ENCODE measurements around the gene CRACR2A. TPM values are rescaled to one million over a fixed set of nuclear protein-coding genes. Genes with fewer than 3 reads are reported as not detected.

The CRACR2A gene
- total and polyA plus RNA-seq, 2 of the 13 experiments (the other 11 are each of a cell fraction or from before 2014, with no cell fraction given), result 0.09 to 0.20 TPM

DNA sequence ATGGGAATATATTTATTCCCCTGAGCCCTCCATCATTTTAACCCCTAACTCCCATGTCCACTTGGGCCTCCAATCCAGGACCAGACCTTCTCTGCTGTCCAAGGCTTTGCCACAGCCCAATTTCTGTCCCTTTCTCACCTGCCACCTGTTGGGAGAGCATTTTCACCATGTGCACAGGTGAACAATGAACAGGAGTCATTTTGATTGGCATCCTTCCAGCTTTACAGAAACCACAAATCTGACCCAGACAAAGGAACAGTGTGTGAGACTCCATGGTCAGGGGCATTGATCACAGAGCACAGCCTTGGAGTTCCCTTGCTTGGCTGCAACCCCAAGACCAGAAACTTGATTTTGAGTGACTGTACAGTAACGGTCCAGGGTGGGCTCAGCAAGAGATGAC is 91.9 kb downstream of the CRACR2A start (continued):
- no peak for TF ChIP-seq MAFF (IDR thresholded peaks at IDR 0.05; ENCODE audit: low read depth, low read length)

DNA sequence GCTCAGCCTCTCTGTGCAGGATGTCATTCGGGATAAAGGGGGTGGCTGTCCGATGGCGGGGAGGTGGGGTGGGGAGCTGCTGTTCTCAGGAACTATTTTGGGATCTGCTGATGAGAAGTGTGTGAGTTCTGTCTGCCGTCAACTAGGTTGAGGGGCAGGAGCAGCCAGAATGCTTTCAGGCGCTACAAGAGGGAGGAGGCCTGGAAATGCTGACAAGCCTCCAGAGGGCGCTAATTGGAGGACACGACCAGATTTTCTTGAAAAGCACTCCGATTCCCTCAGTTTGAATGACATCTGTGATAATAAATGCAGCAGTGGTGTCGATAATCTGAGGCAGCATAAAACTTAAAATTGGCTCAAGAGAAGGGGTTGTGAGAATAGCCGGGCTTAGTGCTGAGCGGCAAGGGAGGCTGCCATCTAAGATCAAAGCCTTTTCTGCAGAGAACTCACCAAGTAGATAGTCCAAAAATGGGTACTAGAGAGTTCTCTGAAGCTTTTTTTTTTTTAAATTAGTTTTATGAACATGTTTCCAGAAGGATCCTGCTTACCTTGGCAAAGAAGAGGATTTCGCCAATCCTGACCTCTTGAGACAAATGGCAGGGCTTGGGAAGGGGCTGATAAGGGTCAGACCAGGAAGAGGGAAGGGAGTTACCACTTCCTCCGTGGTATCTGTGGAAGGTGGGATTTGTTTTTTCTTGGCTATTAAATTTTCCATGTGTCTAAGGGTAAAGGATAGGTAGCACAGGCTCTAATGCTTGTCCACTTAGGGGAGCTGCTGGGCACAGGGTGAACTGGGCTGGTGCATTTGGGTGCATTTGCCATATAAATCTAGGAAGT is 94.4 kb downstream of the CRACR2A start:
- Histone ChIP-seq H3K36me3 (replicated peaks in 1 of 2; ENCODE audit: control insufficient read depth in 1 of 2, insufficient read depth in 2 of 2, low read length in 2 of 2) (no peaks in the 10 kb centered on the region), H3K4me2 (ENCODE audit: low read depth, low read length) (no peak overlapping the region), H3K9ac (ENCODE audit: insufficient read depth, low read depth, low read length) (no peak overlapping the region), H3K9me3 (ENCODE audit: low read length) (no peaks in the 10 kb centered on the region), H3K27me3 (ENCODE audit: control insufficient read depth in 1 of 2, insufficient read depth in 2 of 2, low read length in 2 of 2) (peaks cover 0 to 1% of the 10 kb centered on the region in 2 experiments; a peak in 1 of 5 replicates), H3K79me2 (ENCODE audit: insufficient read depth, low read length) (no peaks in the 10 kb centered on the region), H3K4me3 (replicated peaks in 1 of 3; ENCODE audit: insufficient read depth in 1 of 3, low read depth in 2 of 3, low read length in 3 of 3) (no peak overlapping the region), H3K4me1 (ENCODE audit: insufficient read depth, low read length) (no peaks in the 10 kb centered on the region), H4K20me1 (ENCODE audit: insufficient read depth, low read length) (no peaks in the 10 kb centered on the region), H2AFZ (ENCODE audit: low read length) (no peak overlapping the region), H3K27ac (ENCODE audit: extremely low read length, insufficient read depth, low read length) (no peak overlapping the region)
- ATAC-seq, result peak; percentile 64
- ChIA-PET POLR2A (no interaction called here), CTCF (ENCODE audit: low intra/inter-chr PET ratio, low total read pairs) (no interaction called here)
- no TSS peak for BruUV-seq (replicated peaks)
- FAIRE-seq, result no peak
- WGBS (ENCODE audit: low lambda C conversion rate), result 10% methylated on average over 13 of the region's 13 CpGs
- intact Hi-C loops (cut with micrococcal nuclease; ENCODE audit: unreplicated experiment) (no loop called here), in situ Hi-C loops (cut with HindIII; ENCODE audit: extremely low pct_ligation_motif_present, low pct_unique_long_range_greater_than_20kb) (loop anchor here (5.0 to 10.0 kb wide), 2 partner anchors 119 to 146 kb away; no protein-coding TSS in a partner anchor)
- DNase-seq (ENCODE audit: low spot score), result peak; percentile 36
- TF ChIP-seq RORA (CRISPR knock-in tag; IDR thresholded peaks at IDR 0.05), result no peak
- peak; percentile 65 for TF ChIP-seq SMC3 (IDR thresholded peaks at IDR 0.05; ENCODE audit: low read length)
- no peak for TF ChIP-seq ZNF792 (CRISPR knock-in tag; IDR thresholded peaks at IDR 0.05)
- peak; percentile 46 for TF ChIP-seq STAG1 (CRISPR knock-in tag; IDR thresholded peaks at IDR 0.05)
- no peak for TF ChIP-seq ZC3H13 (CRISPR knock-in tag; IDR thresholded peaks at IDR 0.05)
- no peak for TF ChIP-seq ZNF766 (CRISPR knock-in tag; IDR thresholded peaks at IDR 0.05; ENCODE audit: borderline replicate concordance)
- TF ChIP-seq XRCC5 (optimal IDR thresholded peaks at IDR 0.05; ENCODE audit: low read length), result peak; percentile 34
- no peak for TF ChIP-seq ZNF644 (CRISPR knock-in tag; IDR thresholded peaks at IDR 0.05; ENCODE audit: low read depth)
- TF ChIP-seq MEIS1 (CRISPR knock-in tag; IDR thresholded peaks at IDR 0.05; ENCODE audit: borderline replicate concordance), result no peak
- TF ChIP-seq ARNTL (CRISPR knock-in tag; IDR thresholded peaks at IDR 0.05), result no peak
- no peak for TF ChIP-seq ATF6 (CRISPR knock-in tag; conservative IDR thresholded peaks at IDR 0.05)
- no peak for TF ChIP-seq EEA1 (CRISPR knock-in tag; IDR thresholded peaks at IDR 0.05; ENCODE audit: borderline replicate concordance)
- TF ChIP-seq, protein P1, sequence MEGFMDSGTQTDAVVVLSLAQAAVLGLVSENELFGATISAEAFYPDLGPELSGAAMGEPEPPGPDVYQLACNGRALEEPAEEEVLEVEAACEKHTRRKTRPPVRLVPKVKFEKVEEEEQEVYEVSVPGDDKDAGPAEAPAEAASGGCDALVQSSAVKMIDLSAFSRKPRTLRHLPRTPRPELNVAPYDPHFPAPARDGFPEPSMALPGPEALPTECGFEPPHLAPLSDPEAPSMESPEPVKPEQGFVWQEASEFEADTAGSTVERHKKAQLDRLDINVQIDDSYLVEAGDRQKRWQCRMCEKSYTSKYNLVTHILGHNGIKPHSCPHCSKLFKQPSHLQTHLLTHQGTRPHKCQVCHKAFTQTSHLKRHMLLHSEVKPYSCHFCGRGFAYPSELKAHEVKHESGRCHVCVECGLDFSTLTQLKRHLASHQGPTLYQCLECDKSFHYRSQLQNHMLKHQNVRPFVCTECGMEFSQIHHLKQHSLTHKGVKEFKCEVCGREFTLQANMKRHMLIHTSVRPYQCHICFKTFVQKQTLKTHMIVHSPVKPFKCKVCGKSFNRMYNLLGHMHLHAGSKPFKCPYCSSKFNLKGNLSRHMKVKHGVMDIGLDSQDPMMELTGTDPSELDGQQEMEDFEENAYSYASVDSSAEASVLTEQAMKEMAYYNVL (CRISPR knock-in tag; IDR thresholded peaks at IDR 0.05; ENCODE audit: borderline replicate concordance), result no peak
- TF ChIP-seq ZNF891 (CRISPR knock-in tag; IDR thresholded peaks at IDR 0.05), result no peak
- TF ChIP-seq RBM22 (optimal IDR thresholded peaks at IDR 0.05; ENCODE audit: low read length), result no peak
- TF ChIP-seq CENPT (CRISPR knock-in tag; IDR thresholded peaks at IDR 0.05; ENCODE audit: low read depth), result no peak
- no peak for TF ChIP-seq SRSF1 (optimal IDR thresholded peaks at IDR 0.05; ENCODE audit: low read depth, low read length)

All from HepG2 (cell line).